NT2/D1 (cell line): ENCODE results near the gene LKAAEAR1.

ENCODE experiments used
- DNase-seq: peaks from one replicate; pipeline ENCODE4 v3.0.0-alpha.2; 2011; ENCODE audit warnings: low read depth, low spot score
- H3K27me3 ChIP-seq: 2 replicates; pipeline ENCODE4 v1.6.0; 2011; ENCODE audit warnings: mild to moderate bottlenecking; ENCODE audit not compliant: insufficient read length, insufficient read depth
- H3K36me3 ChIP-seq: 2 replicates; pipeline ENCODE4 v1.6.1; 2011; ENCODE audit warnings: mild to moderate bottlenecking, low read length, mixed read lengths; ENCODE audit not compliant: insufficient read depth, insufficient read length
- H3K4me1 ChIP-seq: 2 replicates; pipeline ENCODE4 v1.5.1; 2011; ENCODE audit not compliant: insufficient read depth, insufficient read length
- H3K4me3 ChIP-seq: 2 replicates; pipeline ENCODE4 v1.5.1; 2011; ENCODE audit warnings: low read depth; ENCODE audit not compliant: insufficient read length
- H3K9ac ChIP-seq: 2 replicates; pipeline ENCODE4 v1.6.0; 2011; ENCODE audit warnings: low read depth; ENCODE audit not compliant: insufficient read length
- H3K9me3 ChIP-seq: 2 replicates; pipeline ENCODE4 v1.5.1; 2011; ENCODE audit warnings: mild to moderate bottlenecking, low read length; ENCODE audit not compliant: insufficient read depth
- SUZ12 ChIP-seq: IDR thresholded peaks from 2 replicates; pipeline ENCODE4 v1.6.1; 2011; ENCODE audit not compliant: insufficient read length, insufficient read depth; ENCODE audit errors: extremely low read depth
- YY1 ChIP-seq: IDR thresholded peaks from 2 replicates; pipeline ENCODE4 v1.6.1; 2011; ENCODE audit not compliant: insufficient read length, insufficient read depth
- ZNF274 ChIP-seq: IDR thresholded peaks from 2 replicates; pipeline ENCODE4 v1.6.1; 2011; ENCODE audit warnings: mild to moderate bottlenecking, low read depth, low read length

The LKAAEAR1 gene

DNA sequence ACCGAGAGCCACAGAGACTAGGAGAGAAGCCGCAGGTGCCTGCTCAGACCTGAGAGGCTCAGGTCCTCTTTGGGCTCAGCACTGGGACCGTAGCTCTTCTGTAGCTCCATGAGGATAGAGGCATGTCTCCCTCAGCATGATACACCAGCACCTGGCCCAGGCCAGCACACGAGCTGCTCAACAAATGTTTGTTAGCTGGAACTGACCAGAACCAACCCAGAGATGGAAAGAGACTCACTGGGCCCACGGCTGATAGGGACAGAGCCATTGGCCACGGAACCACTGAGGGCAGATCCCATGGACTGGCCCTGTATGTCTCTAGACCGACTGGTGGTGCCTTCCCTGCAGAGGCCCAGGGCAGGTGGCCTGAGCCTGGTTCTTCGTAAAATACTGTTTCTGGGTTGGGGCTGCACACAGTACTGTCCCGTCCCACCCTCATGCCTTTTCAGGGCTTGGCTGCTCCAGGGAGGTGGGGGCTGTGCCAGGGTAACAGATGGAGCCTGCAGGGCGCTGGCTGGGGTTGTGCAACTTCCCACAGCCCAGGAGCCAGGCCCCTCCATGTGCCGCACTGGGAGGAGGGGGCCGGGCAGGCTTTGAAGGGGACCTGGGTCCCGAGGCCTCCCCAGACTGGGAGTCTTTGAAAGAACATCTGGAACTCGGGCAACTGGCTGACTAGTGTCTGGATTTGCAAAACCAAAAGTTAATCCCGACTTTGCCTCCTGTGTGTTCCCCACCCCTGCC, 43.0 kb downstream of the LKAAEAR1 start:
- TF ChIP-seq ZNF274 = no peak
- no peak for TF ChIP-seq YY1
- TF ChIP-seq SUZ12 = no peak
- H3K4me3 ChIP-seq = no peak overlapping the region
- H3K36me3 ChIP-seq = no peaks in the 10 kb centered on the region
- no peak for DNase-seq
- H3K4me1 ChIP-seq = peaks cover 35% of the 10 kb centered on the region
- no peak overlapping the region for H3K9ac ChIP-seq
- H3K27me3 ChIP-seq = peaks cover 68% of the 10 kb centered on the region
- peaks cover 8% of the 10 kb centered on the region; the same call in 1 of the 2 replicates for H3K9me3 ChIP-seq

DNA sequence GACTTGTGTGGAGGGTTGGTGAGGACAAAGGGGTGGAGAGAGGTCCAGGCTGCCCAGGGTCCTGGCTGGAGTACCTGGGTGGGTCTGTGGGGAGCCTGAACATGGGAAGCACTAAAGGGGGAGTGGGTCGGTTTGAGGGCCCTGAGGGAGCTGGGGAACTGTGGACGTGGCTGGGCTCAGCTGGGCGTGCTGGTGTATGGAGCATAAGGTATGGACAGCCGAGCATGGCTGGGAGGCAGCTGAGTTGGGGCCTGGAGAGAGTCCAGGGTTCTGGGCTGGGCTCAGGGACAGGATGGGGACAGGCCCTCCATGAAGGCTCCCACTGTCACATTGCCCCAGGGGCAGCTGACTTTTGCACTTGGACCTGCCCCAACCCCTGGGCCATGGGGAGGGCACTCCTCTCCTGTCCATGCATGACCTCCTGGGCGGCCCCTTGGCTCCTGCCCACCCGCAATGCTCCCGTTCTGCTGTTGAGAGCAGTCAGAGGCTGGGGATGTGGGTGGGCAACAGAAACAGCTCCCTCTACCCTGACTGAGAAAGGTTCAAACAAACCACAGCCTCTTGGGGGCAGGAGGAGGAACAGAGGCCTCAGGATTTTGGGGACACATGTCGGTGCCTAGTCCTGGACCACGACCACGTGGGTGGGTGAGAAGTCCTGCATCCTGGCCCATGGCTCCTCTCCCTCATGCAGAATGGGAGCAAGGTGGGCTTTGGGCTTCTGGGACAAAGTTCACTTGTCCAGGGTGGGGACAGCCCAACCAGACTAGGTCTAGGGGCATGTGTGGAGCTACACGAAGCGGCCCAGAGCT, 43.8 kb downstream of the LKAAEAR1 start:
- Histone ChIP-seq H3K9ac (no peak overlapping the region), H3K9me3 (peaks cover 8% of the 10 kb centered on the region; the same call in 1 of the 2 replicates), H3K27me3 (peaks cover 62% of the 10 kb centered on the region), H3K4me1 (peaks cover 38% of the 10 kb centered on the region), H3K36me3 (peaks cover 7% of the 10 kb centered on the region), H3K4me3 (no peak overlapping the region)
- TF ChIP-seq ZNF274 = no peak
- DNase-seq = no peak

DNA sequence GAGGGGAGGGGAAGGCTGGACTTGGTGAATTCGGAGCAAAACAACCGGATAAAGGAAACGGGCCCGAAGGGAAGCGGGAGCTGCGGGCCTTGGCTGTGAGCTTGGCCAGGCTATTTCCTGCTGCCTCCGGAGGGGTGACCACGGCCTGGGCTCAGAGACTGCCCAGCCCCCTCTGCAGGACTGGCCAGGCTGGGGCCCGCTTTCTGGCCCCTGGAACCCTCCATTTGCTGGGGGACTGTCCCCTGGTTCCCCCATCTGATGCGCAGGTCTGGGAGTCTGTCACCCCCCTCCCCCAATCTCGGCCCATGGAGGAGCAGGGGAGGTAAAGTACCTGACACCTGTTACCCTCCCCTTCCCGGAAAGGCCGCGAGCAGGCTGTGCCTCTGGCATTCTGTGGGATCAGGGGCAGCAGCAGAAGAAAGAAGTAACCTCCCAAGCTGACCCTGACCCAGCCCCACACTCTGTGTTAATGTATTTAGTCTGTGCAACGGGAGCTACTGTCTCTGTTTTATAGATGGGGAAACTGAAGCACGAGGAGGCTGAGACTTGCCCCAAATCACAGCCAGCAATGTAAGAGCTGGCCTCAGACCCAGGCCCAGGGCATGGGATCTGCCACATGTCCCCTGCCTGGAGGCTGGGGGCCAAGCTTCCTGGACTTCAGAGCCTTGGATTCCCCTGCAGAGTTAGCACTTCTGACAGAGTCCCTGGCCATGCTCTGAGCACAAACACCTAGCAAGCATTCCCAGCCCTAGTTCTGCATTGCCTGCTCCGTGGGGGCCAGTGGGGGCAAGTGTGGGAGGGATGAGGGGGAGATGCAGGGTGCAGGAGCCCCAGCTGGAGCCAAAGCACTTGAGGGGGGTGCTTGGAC, 44.7 kb downstream of the LKAAEAR1 start:
- TF ChIP-seq YY1 (no peak), SUZ12 (no peak), ZNF274 (no peak)
- H3K36me3 ChIP-seq = peaks cover 16% of the 10 kb centered on the region
- peaks cover 31% of the 10 kb centered on the region for H3K4me1 ChIP-seq
- H3K9me3 ChIP-seq = peaks cover 8% of the 10 kb centered on the region; the same call in 1 of the 2 replicates
- no peak for DNase-seq
- peak overlapping the region; percentile 74 for H3K9ac ChIP-seq
- H3K27me3 ChIP-seq = peaks cover 62% of the 10 kb centered on the region
- H3K4me3 ChIP-seq = peak overlapping the region; percentile 51

DNA sequence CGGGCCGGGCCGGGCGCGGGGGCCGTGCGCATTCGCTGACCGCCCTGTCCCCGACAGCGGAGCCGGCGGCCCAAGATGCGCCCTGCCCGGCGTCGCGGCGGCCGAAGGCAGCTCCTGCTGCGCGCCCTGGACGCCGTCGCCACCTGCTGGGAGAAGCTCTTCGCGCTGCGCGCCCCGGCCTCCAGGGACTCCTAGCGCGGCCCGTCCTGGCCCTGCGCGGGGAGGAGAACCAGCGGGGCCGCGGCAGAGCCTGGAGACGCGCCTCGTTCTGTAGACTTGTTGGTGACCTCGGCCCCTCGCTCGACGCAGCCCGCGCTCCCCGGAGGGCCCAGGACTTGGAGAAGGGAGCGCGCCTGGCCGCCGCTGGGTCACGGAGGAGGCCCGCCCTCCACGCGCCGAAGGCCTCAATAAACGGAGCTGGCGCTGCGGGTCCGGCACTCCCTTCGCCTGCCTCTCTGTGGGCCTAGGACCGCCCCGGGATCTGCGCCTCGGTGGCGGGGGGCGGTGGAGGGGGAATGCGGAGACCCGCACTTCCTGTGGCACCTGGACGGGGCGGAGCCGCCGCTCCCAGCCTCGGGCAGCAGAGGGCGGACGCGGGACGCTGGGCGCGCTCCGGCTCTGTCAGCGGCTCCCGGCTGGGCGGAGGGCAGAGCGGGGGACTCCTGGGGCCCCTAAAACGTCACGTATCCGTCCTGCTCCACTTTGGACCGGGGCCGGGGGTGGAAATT, 45.5 kb downstream of the LKAAEAR1 start:
- no peak for DNase-seq
- Histone ChIP-seq H3K9me3 (peaks cover 8% of the 10 kb centered on the region; the same call in 1 of the 2 replicates), H3K4me1 (peaks cover 32% of the 10 kb centered on the region), H3K27me3 (peaks cover 58% of the 10 kb centered on the region), H3K9ac (peak overlapping the region; percentile 86), H3K4me3 (peak overlapping the region; percentile 51), H3K36me3 (peaks cover 24% of the 10 kb centered on the region)
- TF ChIP-seq ZNF274 (no peak), YY1 (no peak), SUZ12 (no peak)

DNA sequence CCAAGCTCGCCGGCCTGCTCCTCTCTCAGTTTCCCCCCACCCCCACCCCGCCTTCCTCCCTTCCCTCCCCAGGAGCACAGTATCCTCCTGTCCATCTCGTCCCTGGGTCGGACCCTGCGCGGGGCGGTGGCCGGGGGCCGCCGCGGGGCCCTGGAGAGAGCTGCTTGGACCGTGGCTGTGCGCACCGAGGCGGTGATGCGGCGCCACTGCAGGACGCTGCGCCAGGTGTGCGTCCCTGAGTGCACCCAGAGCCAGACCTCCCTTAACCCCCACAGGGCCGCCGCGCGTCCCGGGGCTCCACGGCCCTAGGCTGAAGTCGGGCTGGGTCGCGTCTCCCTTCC, 46.0 kb downstream of the LKAAEAR1 start:
- Histone ChIP-seq H3K4me3 (peak overlapping the region; percentile 51), H3K27me3 (peaks cover 53% of the 10 kb centered on the region), H3K36me3 (peaks cover 28% of the 10 kb centered on the region), H3K9me3 (peaks cover 8% of the 10 kb centered on the region; the same call in 1 of the 2 replicates), H3K9ac (peak overlapping the region; percentile 86), H3K4me1 (peaks cover 32% of the 10 kb centered on the region)
- DNase-seq = no peak
- TF ChIP-seq YY1 (no peak), ZNF274 (no peak), SUZ12 (no peak)

DNA sequence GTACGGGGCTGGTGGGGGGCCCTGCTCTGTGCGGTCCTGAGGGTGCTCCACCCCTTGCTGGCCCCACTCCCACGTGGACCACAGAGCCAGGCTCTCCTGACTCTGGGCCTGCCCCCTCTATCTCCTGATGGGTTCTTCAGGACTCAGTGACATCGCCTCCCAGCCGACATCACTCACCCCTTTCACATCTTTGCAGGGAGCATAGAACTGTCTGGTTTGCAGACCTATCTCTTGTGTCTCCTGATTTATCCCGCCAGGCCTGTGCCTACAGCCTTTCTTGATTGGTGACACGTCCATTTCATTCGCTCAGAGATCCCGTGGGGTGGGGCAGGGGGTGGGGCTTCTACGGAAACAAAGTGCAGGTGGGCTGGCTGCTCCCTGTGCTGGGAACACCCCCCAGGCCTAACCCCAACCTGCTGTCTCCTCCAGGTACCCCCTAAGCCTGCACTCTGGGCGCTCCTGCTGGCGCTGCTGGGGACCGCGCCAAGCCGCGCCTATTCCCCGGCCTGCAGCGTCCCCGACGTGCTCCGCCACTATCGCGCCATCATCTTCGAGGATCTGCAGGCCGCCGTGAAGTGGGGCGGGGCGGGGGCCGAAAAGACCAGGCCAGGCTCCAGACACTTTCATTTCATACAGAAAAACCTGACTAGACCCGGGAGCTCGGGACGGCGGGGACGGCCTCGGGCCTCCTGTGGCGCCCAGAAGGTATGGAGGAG, 46.5 kb downstream of the LKAAEAR1 start:
- peak overlapping the region; percentile 51 for H3K4me3 ChIP-seq

More for the DNA sequence above, 46.5 kb downstream of the LKAAEAR1 start:
- H3K9me3 ChIP-seq = peaks cover 8% of the 10 kb centered on the region; the same call in 1 of the 2 replicates
- peak overlapping the region; percentile 17 for H3K9ac ChIP-seq
- peaks cover 53% of the 10 kb centered on the region for H3K27me3 ChIP-seq
- H3K36me3 ChIP-seq = peaks cover 33% of the 10 kb centered on the region
- no peak for DNase-seq
- TF ChIP-seq YY1 (no peak), SUZ12 (no peak), ZNF274 (no peak)
- peaks cover 32% of the 10 kb centered on the region for H3K4me1 ChIP-seq
